Astrocyte (in vitro differentiated cells and primary cell): ENCODE results near the gene NTSR1.

ENCODE experiments used
- CTCF ChIP-seq: IDR thresholded peaks from 2 replicates; pipeline ENCODE4 v1.5.1; 2011; ENCODE audit warnings: low read depth, mild to moderate bottlenecking, inconsistent platforms, low read length, moderate library complexity; ENCODE audit not compliant: insufficient read depth
- EZH2 ChIP-seq: IDR thresholded peaks from 2 replicates; pipeline ENCODE4 v1.6.1; 2012; ENCODE audit warnings: mild to moderate bottlenecking, low read length, inconsistent platforms; ENCODE audit not compliant: insufficient read depth

DNA sequence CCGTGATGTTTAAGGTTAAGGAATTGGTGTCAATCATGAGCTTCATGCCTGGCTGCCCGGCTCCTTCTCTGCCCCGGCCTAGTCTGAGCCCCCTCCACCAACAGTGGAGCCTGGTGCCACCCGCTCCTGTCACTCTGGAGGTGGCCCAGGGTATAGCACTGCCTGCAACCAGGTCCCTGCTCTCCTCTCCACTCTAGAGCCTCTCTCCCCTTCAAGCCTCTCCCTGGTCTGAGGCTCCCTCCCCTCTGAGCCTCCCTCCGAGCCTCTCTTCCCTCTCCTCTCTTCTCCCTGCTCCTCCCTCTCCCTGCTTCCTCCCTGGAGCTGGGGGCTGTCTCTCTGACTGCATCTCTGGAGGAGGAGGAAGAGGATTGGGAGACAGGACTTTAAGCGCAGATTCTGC lies 56.4 kb downstream of the NTSR1 start:
- TF ChIP-seq CTCF, result no peak
- no peak for TF ChIP-seq EZH2
